ENCODE measurements around the gene TRAFD1.
"Not testable (repeated sequence)": the region's sequence is repeated elsewhere in the genome, so short reads cannot be mapped to it uniquely, and the experiment has no call there.

The TRAFD1 gene

DNA sequence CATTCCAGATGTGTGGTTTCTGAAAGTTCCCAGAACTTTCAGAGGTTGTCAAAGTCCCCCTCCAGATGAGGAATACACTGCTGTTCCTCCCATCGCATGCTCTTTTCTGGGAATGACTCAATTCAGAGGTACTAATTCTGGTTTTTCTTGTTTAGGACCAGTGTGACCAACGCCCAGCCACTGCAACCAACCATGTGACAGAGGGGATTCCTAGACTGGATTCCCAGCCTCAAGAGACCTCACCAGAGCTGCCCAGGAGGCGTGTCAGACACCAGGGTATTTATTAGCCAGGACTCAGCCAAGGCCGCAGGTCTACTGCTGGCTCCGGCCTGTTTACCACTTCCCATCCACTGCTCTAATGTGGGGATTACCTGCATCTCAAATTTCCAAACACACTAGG, 24.2 kb downstream of the TRAFD1 start:
- no peak overlapping the region for H3K4me3 ChIP-seq (ENCODE audit: low read length)
- no peak for DNase-seq (ENCODE audit: low read depth)
- TF ChIP-seq, protein P1, sequence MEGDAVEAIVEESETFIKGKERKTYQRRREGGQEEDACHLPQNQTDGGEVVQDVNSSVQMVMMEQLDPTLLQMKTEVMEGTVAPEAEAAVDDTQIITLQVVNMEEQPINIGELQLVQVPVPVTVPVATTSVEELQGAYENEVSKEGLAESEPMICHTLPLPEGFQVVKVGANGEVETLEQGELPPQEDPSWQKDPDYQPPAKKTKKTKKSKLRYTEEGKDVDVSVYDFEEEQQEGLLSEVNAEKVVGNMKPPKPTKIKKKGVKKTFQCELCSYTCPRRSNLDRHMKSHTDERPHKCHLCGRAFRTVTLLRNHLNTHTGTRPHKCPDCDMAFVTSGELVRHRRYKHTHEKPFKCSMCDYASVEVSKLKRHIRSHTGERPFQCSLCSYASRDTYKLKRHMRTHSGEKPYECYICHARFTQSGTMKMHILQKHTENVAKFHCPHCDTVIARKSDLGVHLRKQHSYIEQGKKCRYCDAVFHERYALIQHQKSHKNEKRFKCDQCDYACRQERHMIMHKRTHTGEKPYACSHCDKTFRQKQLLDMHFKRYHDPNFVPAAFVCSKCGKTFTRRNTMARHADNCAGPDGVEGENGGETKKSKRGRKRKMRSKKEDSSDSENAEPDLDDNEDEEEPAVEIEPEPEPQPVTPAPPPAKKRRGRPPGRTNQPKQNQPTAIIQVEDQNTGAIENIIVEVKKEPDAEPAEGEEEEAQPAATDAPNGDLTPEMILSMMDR (conservative IDR thresholded peaks at IDR 0.05; ENCODE audit: low read length): no peak

DNA sequence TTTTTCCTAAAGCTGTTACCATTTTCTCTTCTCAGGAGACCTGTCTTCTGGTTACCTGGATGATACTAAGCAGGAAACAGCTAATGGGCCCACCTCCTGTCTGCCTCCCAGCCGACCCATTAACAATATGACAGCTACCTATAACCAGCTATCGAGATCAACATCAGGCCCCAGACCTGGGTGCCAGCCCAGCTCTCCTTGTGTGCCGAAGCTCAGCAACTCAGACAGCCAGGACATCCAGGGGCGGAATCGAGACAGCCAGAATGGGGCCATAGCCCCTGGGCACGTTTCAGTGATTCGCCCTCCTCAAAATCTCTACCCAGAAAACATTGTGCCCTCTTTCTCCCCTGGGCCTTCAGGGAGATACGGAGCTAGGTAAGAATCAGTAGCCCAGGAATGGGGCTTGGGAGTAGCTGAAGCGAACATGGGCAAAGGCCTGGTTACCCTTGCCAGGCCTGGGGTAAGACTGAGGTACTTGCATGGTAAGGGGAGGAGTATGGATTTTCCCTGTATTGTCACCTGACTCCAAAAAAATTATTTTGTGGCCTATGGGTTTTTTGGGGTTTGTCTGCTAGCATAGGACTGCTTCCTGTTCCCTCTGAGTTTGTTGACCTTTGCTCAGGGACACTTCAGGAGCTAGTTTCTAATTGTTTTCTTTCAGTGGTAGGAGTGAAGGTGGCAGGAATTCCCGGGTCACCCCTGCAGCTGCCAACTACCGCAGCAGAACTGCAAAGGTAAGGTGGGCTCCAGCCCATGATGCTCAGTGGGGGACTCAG, 26.6 kb downstream of the TRAFD1 start:
- TF ChIP-seq, protein P1 (conservative IDR thresholded peaks at IDR 0.05; ENCODE audit: low read length): no peak
- DNase-seq (ENCODE audit: low read depth): no peak
- H3K4me3 ChIP-seq (ENCODE audit: low read length): no peak overlapping the region

DNA sequence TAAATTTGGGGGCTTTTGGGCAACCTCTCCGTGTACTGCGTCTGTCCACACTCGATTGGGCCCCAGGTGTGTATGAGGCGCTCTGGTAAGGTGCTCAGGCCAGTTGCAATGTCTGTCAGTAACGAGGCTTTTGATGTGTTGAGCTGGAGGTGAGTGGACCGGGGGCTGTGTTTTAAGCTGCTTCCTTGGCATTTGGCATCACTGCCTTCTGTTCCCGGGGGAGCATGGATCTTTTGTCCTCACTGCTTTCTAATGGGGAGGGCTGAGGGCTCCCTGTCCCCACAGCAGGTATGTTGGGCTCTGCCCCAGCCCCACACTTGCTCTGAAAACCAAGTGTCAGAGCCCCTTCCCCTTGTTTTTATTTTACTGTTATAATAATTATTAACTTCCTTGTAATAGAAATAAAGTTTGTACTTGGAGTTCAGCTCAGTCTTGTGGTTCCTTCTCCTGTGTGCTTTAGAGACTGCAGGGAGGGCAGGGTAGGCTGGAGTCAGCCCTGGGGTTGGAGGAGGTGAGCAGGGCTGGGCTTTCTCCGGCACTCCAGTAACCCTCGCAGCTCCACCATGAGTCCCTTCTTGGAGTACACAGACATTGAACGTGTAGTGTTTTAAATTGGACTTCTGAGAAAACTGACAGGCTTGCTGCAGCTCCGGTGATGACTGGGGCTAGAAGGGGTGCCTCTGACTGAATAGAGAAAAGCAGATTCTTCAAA, 28.0 kb downstream of the TRAFD1 start:
- TF ChIP-seq, protein P1 (conservative IDR thresholded peaks at IDR 0.05; ENCODE audit: low read length): no peak
- no peak for DNase-seq (ENCODE audit: low read depth)
- no peak overlapping the region for H3K4me3 ChIP-seq (ENCODE audit: low read length)

DNA sequence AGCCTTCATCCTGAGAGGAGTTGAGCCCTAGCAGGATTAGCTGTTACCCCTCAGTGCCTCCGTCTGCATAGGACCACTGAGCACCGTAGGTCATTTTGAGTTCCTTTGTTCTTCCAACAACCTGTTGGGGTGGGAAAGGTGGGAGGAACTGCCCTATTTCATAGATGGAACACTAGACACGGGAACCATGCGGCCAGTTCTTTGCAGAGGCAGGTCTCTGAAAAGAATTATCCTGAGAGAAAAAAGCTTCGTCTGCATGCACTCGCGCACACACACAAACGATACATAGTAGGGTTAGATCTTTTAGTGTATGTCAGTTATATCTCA, 28.5 kb downstream of the TRAFD1 start:
- TF ChIP-seq, protein P1 (conservative IDR thresholded peaks at IDR 0.05; ENCODE audit: low read length): no peak
- DNase-seq (ENCODE audit: low read depth): no peak
- no peak overlapping the region for H3K4me3 ChIP-seq (ENCODE audit: low read length)

DNA sequence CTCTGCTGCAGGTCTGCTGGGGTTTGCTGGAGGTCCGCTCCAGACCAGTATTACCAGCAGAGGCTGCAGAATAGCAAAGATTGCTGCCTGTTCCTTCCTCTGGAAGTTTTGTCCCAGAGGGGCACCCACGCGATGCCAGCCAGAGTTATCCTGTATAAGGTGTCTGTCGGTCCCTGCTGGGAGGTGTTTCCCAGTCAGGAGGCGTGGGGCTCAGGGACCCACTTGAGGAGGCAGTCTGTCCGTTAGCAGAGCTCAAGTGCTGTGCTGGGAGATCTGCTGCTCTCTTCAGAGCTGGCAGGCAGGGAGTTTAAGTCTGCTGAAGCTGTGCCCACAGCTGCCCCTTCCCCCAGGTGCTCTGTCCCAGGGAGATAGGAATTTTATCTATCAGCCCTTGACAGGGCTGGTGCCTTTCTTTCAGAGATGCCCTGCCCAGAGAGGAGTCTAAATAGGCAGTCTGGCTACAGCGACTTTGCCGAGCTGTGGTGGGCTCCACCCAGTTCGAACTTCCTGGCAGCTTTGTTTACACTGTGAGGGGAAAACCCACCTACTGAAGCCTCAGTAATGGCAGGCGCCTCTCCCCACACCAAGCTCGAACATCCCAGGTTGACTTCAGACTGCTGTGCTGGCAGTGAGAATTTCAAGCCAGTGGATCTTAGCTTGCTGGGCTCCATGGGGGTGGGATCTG, 33.2 kb downstream of the TRAFD1 start:
- DNase-seq (ENCODE audit: low read depth); H3K4me3 ChIP-seq (ENCODE audit: low read length): not testable (repeated sequence)

DNA sequence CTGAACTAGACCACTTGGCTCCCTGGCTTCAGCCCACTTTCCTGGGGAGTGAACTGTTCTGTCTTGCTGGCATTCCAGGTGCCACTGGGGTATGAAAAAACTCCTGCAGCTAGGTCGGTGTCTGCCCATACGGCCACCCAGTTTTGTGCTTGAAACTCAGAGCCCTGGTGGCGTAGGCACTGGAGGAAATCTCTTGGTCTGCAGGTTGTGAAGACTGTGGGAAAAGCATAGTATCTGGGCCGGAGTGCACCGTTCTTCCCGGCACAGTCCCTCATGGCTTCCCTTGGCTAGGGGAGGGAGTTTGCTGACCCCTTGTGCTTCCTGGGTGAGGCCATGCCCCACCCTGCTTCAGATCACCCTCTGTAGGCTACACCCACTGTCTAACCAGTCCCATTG, 33.8 kb downstream of the TRAFD1 start:
- DNase-seq (ENCODE audit: low read depth): no peak
- no peak overlapping the region for H3K4me3 ChIP-seq (ENCODE audit: low read length)
- TF ChIP-seq, protein P1 (conservative IDR thresholded peaks at IDR 0.05; ENCODE audit: low read length): no peak

DNA sequence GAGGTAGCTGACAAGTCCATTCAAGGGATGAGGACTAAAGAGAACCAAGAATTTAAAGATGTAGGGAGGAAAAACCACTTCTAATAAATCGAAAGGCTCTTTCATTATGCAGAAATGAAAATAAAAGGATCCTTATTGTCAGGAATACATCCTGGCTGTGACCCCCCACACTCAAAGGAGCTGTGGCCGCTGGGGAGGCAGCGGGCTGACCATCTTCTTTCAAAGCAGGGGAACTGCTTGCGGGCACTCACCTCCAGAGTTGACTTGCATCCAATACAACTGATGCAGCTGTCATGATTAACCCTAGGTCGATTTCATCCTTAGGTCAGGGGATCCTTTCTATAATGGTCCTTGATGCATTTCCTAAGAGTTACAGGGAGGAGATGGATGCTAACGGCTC, 35.3 kb downstream of the TRAFD1 start:
- DNase-seq (ENCODE audit: low read depth): no peak
- TF ChIP-seq, protein P1 (conservative IDR thresholded peaks at IDR 0.05; ENCODE audit: low read length): no peak
- H3K4me3 ChIP-seq (ENCODE audit: low read length): no peak overlapping the region

All from AG10803 (cell line).